ENCODE data around the gene LAMC3. TPM values are rescaled to one million over a fixed set of nuclear protein-coding genes. Genes with fewer than 3 reads are reported as not detected.

Gene LAMC3
- polyA plus RNA-seq, 1 experiment, result not detected

DNA sequence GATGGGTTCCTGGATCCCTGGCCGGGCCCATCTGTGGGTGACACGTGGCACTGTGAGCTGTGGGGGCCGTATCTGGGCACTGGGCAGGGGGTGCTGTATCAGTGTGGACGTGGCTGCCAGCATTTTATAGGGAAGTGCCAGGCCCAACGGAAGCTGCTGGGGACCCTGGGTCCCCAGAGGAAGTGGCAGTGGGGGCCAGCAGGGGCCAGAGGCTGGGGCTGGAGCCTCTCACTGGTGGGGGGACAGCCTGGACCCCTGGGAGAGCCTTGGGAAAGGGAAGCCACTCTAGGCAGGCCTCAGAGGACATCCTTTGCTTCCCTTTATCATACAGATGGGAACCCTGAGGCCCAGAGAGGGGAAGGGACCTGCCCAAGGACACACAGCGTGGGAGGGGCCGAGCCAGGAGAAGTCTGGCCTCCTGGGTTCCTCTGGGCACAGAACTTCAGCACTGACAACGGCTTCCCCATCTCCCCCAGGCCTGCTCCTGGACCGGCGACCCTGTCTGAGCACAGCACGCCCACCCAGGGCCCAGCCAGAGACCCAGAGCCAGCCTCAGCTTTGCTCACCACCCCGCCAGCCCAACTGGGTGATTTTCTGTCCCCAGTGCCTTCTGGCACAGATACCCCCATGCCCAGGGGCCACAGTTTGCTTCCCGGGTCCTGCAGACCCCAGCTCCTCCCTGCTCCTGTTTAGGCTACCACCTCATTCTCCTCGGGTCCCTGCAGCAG is 15.5 kb upstream of the LAMC3 start:
- TF ChIP-seq, protein P1, sequence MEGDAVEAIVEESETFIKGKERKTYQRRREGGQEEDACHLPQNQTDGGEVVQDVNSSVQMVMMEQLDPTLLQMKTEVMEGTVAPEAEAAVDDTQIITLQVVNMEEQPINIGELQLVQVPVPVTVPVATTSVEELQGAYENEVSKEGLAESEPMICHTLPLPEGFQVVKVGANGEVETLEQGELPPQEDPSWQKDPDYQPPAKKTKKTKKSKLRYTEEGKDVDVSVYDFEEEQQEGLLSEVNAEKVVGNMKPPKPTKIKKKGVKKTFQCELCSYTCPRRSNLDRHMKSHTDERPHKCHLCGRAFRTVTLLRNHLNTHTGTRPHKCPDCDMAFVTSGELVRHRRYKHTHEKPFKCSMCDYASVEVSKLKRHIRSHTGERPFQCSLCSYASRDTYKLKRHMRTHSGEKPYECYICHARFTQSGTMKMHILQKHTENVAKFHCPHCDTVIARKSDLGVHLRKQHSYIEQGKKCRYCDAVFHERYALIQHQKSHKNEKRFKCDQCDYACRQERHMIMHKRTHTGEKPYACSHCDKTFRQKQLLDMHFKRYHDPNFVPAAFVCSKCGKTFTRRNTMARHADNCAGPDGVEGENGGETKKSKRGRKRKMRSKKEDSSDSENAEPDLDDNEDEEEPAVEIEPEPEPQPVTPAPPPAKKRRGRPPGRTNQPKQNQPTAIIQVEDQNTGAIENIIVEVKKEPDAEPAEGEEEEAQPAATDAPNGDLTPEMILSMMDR (IDR thresholded peaks at IDR 0.05; ENCODE audit: low read depth, low read length), result no peak
- CTCF ChIA-PET, result interaction anchor here (0.8 to 1.0 kb wide), 2 partner anchors 123 to 292 kb away, joined by 4 read pairs; no protein-coding TSS in a partner anchor

DNA sequence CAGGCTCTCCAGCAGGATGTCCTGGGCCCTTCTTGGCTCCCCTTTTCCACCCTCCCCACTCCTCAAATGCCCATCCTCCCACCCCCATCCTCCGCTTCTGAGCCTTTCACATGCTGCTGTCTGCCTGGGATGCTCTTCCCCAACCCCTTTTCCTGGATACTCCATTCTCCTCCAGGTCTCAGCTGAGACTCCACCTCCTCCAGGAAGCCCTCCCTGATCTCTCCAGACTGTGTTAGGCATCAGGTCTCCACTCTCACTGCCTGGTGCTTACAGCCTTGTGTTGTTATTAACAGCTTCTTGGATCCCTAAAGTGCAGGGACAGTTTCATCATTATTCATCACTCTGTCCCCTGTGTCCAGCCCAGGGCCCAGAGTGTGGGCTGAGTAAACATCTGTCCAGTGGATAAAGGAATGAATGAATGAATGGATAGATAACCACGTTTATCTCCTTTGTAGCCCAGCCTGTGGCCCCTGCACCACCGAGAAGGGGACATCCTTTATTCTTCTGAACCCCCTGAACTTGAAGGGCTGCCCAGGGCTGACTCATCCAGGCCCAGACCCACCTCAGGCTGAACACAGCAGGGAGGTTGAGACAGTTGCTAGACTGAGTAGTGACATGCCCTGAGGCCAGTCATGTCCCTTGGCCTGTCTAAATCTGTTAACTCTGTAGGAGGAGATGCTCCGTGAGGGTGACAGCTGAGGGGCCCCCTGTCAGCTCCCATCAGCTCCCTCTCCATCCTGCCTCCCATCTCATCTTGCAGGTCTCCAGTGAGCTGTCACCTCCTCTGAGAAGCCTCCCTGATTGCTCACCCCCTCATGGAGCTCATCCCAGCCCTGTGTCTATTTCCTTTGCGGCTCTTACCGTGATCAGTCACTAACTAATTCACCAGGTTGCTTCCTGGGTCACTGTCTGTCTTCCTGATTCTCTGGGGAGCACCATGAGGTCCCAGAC is 14.6 kb upstream of the LAMC3 start:
- DNase-seq (ENCODE audit: low read depth, low spot score), result no peak
- H3K27ac ChIP-seq (ENCODE audit: low read depth, low read length), result peak overlapping the region; percentile 11

More for the DNA sequence above, 15.5 kb upstream of the LAMC3 start:
- no peaks in the 10 kb centered on the region; the same call in 1 of the 2 replicates for H3K9me3 ChIP-seq (ENCODE audit: control insufficient read depth, insufficient read depth, low read length)
- POLR2A ChIA-PET, result interaction anchor here (0.6 kb wide), 1 partner anchor 31 kb away, joined by 3 read pairs; no protein-coding TSS in a partner anchor
- H3K4me3 ChIP-seq (ENCODE audit: low read depth, low read length), result no peak overlapping the region
- DNase-seq (ENCODE audit: low read depth, low spot score), result no peak
- H3K27me3 ChIP-seq (ENCODE audit: control insufficient read depth, insufficient read depth, low read length), result peaks cover under 1% of the 10 kb centered on the region
- no peak overlapping the region for H3K27ac ChIP-seq (ENCODE audit: low read depth, low read length)

GRCh38 chr9:130995086-130996011 is 13.6 kb upstream of the LAMC3 start:
- ChIA-PET CTCF (interaction anchor here (0.6 to 4.1 kb wide), 3 partner anchors 12 to 268 kb away, joined by 3 to 88 read pairs (median 5); no protein-coding TSS in a partner anchor), POLR2A (no interaction called here)
- TF ChIP-seq, protein P1 (IDR thresholded peaks at IDR 0.05; ENCODE audit: low read depth, low read length), result no peak
- no peak overlapping the region for H3K27ac ChIP-seq (ENCODE audit: low read depth, low read length)
- peaks cover 12% of the 10 kb centered on the region for H3K27me3 ChIP-seq (ENCODE audit: control insufficient read depth, insufficient read depth, low read length)
- DNase-seq (ENCODE audit: low read depth, low spot score), result no peak
- H3K9me3 ChIP-seq (ENCODE audit: control insufficient read depth, insufficient read depth, low read length), result no peaks in the 10 kb centered on the region; the same call in 1 of the 2 replicates
- no peak overlapping the region for H3K4me3 ChIP-seq (ENCODE audit: low read depth, low read length)

More for the DNA sequence above, 14.6 kb upstream of the LAMC3 start:
- TF ChIP-seq, protein P1 (IDR thresholded peaks at IDR 0.05; ENCODE audit: low read depth, low read length), result no peak
- POLR2A ChIA-PET, result interaction anchor here (0.6 kb wide), 1 partner anchor 32 kb away, joined by 3 read pairs; no protein-coding TSS in a partner anchor
- Histone ChIP-seq H3K9me3 (ENCODE audit: control insufficient read depth, insufficient read depth, low read length) (no peaks in the 10 kb centered on the region; the same call in 1 of the 2 replicates), H3K4me3 (ENCODE audit: low read depth, low read length) (no peak overlapping the region), H3K27me3 (ENCODE audit: control insufficient read depth, insufficient read depth, low read length) (peaks cover 8% of the 10 kb centered on the region)
- CTCF ChIA-PET, result interaction anchor here (0.6 to 1.0 kb wide), 4 partner anchors 13 to 293 kb away, joined by 3 to 6 read pairs (median 4); no protein-coding TSS in a partner anchor

- TF ChIP-seq, protein P1 (IDR thresholded peaks at IDR 0.05; ENCODE audit: low read depth, low read length), result no peak
- DNase-seq (ENCODE audit: low read depth, low spot score), result no peak
- Histone ChIP-seq H3K27ac (ENCODE audit: low read depth, low read length) (no peak overlapping the region), H3K4me3 (ENCODE audit: low read depth, low read length) (no peak overlapping the region), H3K9me3 (ENCODE audit: control insufficient read depth, insufficient read depth, low read length) (no peaks in the 10 kb centered on the region; the same call in 1 of the 2 replicates), H3K27me3 (ENCODE audit: control insufficient read depth, insufficient read depth, low read length) (peaks cover 19% of the 10 kb centered on the region)
- ChIA-PET POLR2A (no interaction called here), CTCF (interaction anchor here (0.5 to 4.6 kb wide), 3 partner anchors 128 to 295 kb away, joined by 5 to 88 read pairs (median 56); no protein-coding TSS in a partner anchor)
Measured at GRCh38 chr9:130996205-130996604, 12.8 kb upstream of the LAMC3 start.
